Trophoblast cell (in vitro differentiated cells and primary cell): Measurements from ENCODE around the gene NOL6.

Source experiments
- DNase-seq, 2 donors: peaks; one replicate each; pipeline ENCODE4 v3.0.0-alpha.2; 2016
- H2AFZ ChIP-seq: 2 replicates; pipeline ENCODE4 v1.6.1; 2013; ENCODE audit warnings: low read length, moderate library complexity, mild to moderate bottlenecking; ENCODE audit not compliant: insufficient read depth, poor library complexity
- H2AK5ac ChIP-seq: 2 replicates; pipeline ENCODE4 v1.6.1; 2013; ENCODE audit warnings: mild to moderate bottlenecking, low read length
- H2BK120ac ChIP-seq: 2 replicates; pipeline ENCODE4 v1.6.1; 2013; ENCODE audit warnings: low read length, mild to moderate bottlenecking, moderate library complexity; ENCODE audit not compliant: insufficient read depth, poor library complexity
- H2BK12ac ChIP-seq: 2 replicates; pipeline ENCODE4 v1.6.1; 2013; ENCODE audit warnings: mild to moderate bottlenecking, low read length, moderate library complexity
- H2BK5ac ChIP-seq: 2 replicates; pipeline ENCODE4 v1.6.1; 2013; ENCODE audit warnings: low read length, low read depth, moderate library complexity, mild to moderate bottlenecking; ENCODE audit not compliant: poor library complexity
- H3K14ac ChIP-seq: 2 replicates; pipeline ENCODE4 v1.6.1; 2013; ENCODE audit warnings: mild to moderate bottlenecking, low read length
- H3K18ac ChIP-seq: 2 replicates; pipeline ENCODE4 v1.6.1; 2013; ENCODE audit warnings: mild to moderate bottlenecking, low read length
- H3K23ac ChIP-seq: 2 replicates; pipeline ENCODE4 v1.6.1; 2013; ENCODE audit warnings: low read length
- H3K27ac ChIP-seq: 2 replicates; pipeline ENCODE4 v1.5.1; 2013; ENCODE audit warnings: low read depth, mild to moderate bottlenecking, inconsistent platforms, low read length, moderate library complexity
- H3K27me3 ChIP-seq: 2 replicates; pipeline ENCODE4 v1.6.1; 2013; ENCODE audit warnings: inconsistent platforms, mild to moderate bottlenecking, low read length, moderate library complexity; ENCODE audit not compliant: insufficient read depth
- H3K36me3 ChIP-seq, 2 experiments: 1 replicate in 1 of 2; 2 replicates in 1 of 2; pipeline ENCODE4 v1.6.1; 2013; ENCODE audit warnings: low read length in 2 of 2, mild to moderate bottlenecking in 2 of 2, moderate library complexity in 1 of 2; ENCODE audit not compliant: insufficient read depth in 2 of 2, control insufficient read depth in 1 of 2
- H3K4ac ChIP-seq: 2 replicates; pipeline ENCODE4 v1.6.1; 2013; ENCODE audit warnings: low read depth, mild to moderate bottlenecking, low read length, moderate library complexity
- H3K4me1 ChIP-seq, 2 experiments: 1 replicate in 1 of 2; 2 replicates in 1 of 2; pipeline ENCODE4 v1.6.1; 2013; ENCODE audit warnings: low read length in 2 of 2, mild to moderate bottlenecking in 2 of 2, moderate library complexity in 1 of 2; ENCODE audit not compliant: insufficient read depth in 2 of 2, control insufficient read depth in 1 of 2
- H3K4me2 ChIP-seq: 2 replicates; pipeline ENCODE4 v1.6.1; 2013; ENCODE audit warnings: inconsistent platforms, mild to moderate bottlenecking, low read length, moderate library complexity
- H3K4me3 ChIP-seq: 2 replicates; pipeline ENCODE4 v1.5.1; 2013; ENCODE audit warnings: mild to moderate bottlenecking, low read depth, low read length, inconsistent platforms
- H3K79me1 ChIP-seq: one replicate; pipeline ENCODE4 v1.6.1; 2013; ENCODE audit warnings: low read length
- H3K79me2 ChIP-seq: 2 replicates; pipeline ENCODE4 v1.6.1; 2013; ENCODE audit warnings: low read length, mild to moderate bottlenecking; ENCODE audit not compliant: control insufficient read depth, insufficient read depth, poor library complexity
- H3K9ac ChIP-seq: 2 replicates; pipeline ENCODE4 v1.6.1; 2013; ENCODE audit warnings: mild to moderate bottlenecking, low read length
- H3K9me3 ChIP-seq: 2 replicates; pipeline ENCODE4 v1.6.1; 2013; ENCODE audit warnings: low read depth, mild to moderate bottlenecking, control low read depth, inconsistent platforms, low read length; ENCODE audit not compliant: insufficient read depth
- H4K12ac ChIP-seq: 2 replicates; pipeline ENCODE4 v1.6.1; 2013; ENCODE audit warnings: low read depth, mild to moderate bottlenecking, low read length, moderate library complexity
- H4K8ac ChIP-seq: 2 replicates; pipeline ENCODE4 v1.6.1; 2013; ENCODE audit warnings: low read depth, mild to moderate bottlenecking, low read length, moderate library complexity
- H4K91ac ChIP-seq: one replicate; pipeline ENCODE4 v1.6.1; 2013; ENCODE audit warnings: low read depth, mild to moderate bottlenecking, low read length, moderate library complexity
- WGBS: extraction: QIAGEN DNeasy Blood & Tissue Kit; methylation state at CpG from one replicate; pipeline ENCODE4 v1.1.7; 2013; ENCODE audit warnings: missing lambda C conversion rate; ENCODE audit not compliant: insufficient read length, insufficient coverage; ENCODE audit errors: extremely low coverage; 5-methylcytosine and 5-hydroxymethylcytosine counted together

The NOL6 gene

DNA sequence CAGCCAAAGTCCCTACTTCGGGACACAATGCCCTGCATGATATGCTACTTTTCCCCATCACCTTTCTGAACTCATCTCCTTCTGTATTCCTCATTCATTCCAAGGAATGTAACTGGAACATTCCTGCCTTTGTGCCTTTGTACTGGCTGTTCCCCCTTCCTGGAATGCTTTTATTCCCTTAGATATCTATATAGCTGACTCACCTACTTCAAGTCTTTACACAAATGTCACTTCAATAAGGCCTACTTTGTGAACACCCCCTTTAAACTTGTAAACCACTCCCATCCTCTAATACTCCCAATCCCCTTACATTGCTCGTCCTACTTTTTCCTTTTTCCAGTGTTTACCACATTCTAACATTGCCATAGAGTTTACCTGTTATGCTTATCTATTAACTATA, 2.4 kb downstream of the NOL6 start:
- Histone ChIP-seq H2BK12ac (no peak overlapping the region), H3K18ac (no peak overlapping the region)
- WGBS = 100% methylated on average over 1 of the region's 2 CpGs

DNA sequence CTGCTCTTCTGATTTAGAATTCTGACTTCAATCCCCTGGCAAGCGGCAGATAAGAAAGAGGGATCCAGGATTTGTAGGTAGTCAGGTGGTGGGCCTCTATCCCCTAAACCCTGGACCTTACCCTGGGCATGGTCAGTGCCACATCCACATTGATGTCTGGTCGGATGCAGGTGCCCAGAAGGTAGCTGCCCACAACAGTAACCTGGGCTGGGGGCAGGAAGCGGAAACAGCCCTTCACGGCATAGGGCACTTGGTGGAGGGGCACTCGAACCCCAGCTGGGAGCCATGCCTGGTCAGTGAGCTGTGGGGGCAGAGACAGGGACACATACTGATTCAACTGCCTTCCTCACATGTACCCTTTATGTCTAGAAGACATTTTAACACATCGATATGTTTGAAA, 3.8 kb downstream of the NOL6 start:
- H3K4me2 ChIP-seq = no peak overlapping the region
- no peak overlapping the region for H3K27ac ChIP-seq
- DNase-seq = no peak
- no CpG with 5 or more reads among the region's 6 CpGs for WGBS
- no peak overlapping the region for H2BK5ac ChIP-seq
- H4K12ac ChIP-seq = no peak overlapping the region
- H3K4me1 ChIP-seq = peaks cover 6 to 9% of the 10 kb centered on the region in 2 experiments
- no peak overlapping the region for H4K8ac ChIP-seq
- H3K4me3 ChIP-seq = no peak overlapping the region
- peaks cover 59 to 63% of the 10 kb centered on the region in 2 experiments for H3K36me3 ChIP-seq
- no peak overlapping the region for H2BK12ac ChIP-seq
- H3K18ac ChIP-seq = no peak overlapping the region
- no peak overlapping the region for H3K14ac ChIP-seq
- peaks cover 2% of the 10 kb centered on the region for H3K79me1 ChIP-seq
- H2AK5ac ChIP-seq = no peak overlapping the region
- H3K9me3 ChIP-seq = peaks cover 1% of the 10 kb centered on the region
- no peak overlapping the region for H4K91ac ChIP-seq
- no peak overlapping the region for H2BK120ac ChIP-seq
- no peak overlapping the region for H3K23ac ChIP-seq
- no peak overlapping the region for H3K4ac ChIP-seq
- peaks cover 5% of the 10 kb centered on the region for H3K79me2 ChIP-seq
- no peak overlapping the region for H2AFZ ChIP-seq
- no peaks in the 10 kb centered on the region for H3K27me3 ChIP-seq
- no peak overlapping the region for H3K9ac ChIP-seq

More for the DNA sequence above, 2.4 kb downstream of the NOL6 start:
- H3K27me3 ChIP-seq = no peaks in the 10 kb centered on the region
- no peak overlapping the region for H3K4ac ChIP-seq
- H4K8ac ChIP-seq = no peak overlapping the region
- H2BK5ac ChIP-seq = no peak overlapping the region
- H4K12ac ChIP-seq = no peak overlapping the region
- H3K23ac ChIP-seq = no peak overlapping the region
- H3K4me1 ChIP-seq = peaks cover 6 to 9% of the 10 kb centered on the region in 2 experiments
- peaks cover 5% of the 10 kb centered on the region for H3K79me2 ChIP-seq
- no peak overlapping the region for H2AFZ ChIP-seq
- H4K91ac ChIP-seq = no peak overlapping the region
- H3K14ac ChIP-seq = no peak overlapping the region
- no peak overlapping the region for H3K9ac ChIP-seq
- no peak overlapping the region for H3K4me2 ChIP-seq
- H3K36me3 ChIP-seq = peaks cover 44 to 48% of the 10 kb centered on the region in 2 experiments
- H3K79me1 ChIP-seq = peaks cover 2% of the 10 kb centered on the region
- H2BK120ac ChIP-seq = no peak overlapping the region
- no peak overlapping the region for H2AK5ac ChIP-seq
- no peak overlapping the region for H3K27ac ChIP-seq
- no peak overlapping the region for H3K4me3 ChIP-seq
- peaks cover 1% of the 10 kb centered on the region for H3K9me3 ChIP-seq
- no peak for DNase-seq

DNA sequence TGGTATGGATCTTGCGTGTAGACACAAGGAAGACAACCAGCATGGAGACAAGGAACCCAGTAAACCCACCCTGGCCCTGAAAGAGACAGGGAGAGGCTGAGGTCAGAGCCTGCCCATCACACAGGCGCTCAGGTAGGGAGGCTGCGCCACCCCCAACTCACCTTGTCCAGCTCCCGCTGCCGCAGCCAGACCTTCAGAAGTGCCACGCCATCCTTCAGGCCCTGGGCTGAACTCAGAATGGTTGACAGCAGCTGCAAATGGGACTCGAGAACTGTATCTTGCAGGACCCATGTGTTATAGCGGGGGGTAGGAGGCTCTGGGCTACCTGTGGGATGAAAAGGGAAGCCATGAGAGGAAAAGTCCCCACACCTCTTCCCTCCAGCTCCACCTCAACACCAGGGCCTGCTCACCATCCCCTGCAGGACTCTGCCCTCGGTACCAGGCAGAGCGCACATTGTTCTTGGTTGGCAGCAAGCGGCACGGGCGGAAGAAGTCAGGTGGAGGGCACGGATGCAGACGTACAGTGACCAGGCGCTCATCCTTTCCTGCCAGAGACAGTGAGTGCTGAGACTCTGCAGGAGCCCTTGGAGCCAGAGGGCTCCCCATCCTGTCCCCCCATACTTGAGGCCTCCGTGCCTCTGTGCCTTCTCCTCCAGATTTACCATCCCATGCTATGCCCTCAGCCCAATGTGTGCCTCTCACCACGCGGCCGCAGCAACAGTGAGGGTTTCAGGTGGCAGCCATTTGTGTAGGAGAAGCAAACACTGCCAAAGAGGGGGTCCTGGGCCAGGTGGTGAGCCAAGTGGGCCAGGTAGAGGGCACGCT, 4.7 kb downstream of the NOL6 start:
- Histone ChIP-seq H2BK120ac (no peak overlapping the region), H3K27me3 (no peaks in the 10 kb centered on the region), H4K12ac (no peak overlapping the region), H2BK5ac (no peak overlapping the region), H3K79me2 (peaks cover 5% of the 10 kb centered on the region), H3K23ac (no peak overlapping the region), H3K79me1 (peaks cover 2% of the 10 kb centered on the region), H3K4me2 (no peak overlapping the region), H4K8ac (no peak overlapping the region), H3K9me3 (peaks cover 1% of the 10 kb centered on the region), H3K27ac (no peak overlapping the region), H3K18ac (no peak overlapping the region), H2AFZ (no peak overlapping the region), H3K36me3 (peaks cover 66 to 72% of the 10 kb centered on the region in 2 experiments), H2BK12ac (no peak overlapping the region), H3K14ac (no peak overlapping the region), H3K4me3 (no peak overlapping the region), H2AK5ac (no peak overlapping the region), H3K4ac (no peak overlapping the region), H4K91ac (no peak overlapping the region), H3K9ac (no peak overlapping the region), H3K4me1 (peaks cover 6 to 7% of the 10 kb centered on the region in 2 experiments)
- no peak for DNase-seq
- no CpG with 5 or more reads among the region's 21 CpGs for WGBS

DNA sequence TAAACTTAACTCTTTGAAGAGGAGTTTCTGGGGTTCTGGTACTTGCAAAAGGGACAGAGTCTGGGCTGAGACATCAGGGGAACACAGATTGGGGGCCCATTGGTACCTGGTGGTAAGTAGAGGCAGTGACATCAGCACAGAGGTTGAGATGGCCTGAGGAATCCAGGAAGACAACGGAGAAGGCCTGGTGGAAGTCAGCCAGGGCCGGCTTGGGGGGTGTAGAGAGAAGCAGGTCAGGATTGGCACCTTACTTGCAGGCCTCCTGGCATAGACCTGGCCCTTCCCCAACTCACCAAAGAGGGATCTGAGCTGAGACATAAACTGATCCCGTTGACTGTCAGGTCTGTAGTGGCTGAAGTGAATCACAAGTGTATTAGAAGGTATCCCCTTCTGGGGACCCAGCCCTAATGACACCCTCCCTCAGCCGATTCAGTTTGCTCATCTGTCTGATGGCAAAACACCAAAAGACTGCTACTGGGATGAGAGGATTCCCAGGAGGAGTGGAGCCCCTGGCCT, 5.5 kb downstream of the NOL6 start:
- no peak overlapping the region for H2AFZ ChIP-seq
- no peak overlapping the region for H4K8ac ChIP-seq
- H4K12ac ChIP-seq = no peak overlapping the region
- no peak overlapping the region for H3K14ac ChIP-seq
- DNase-seq = no peak
- H2BK120ac ChIP-seq = no peak overlapping the region
- WGBS = no CpG with 5 or more reads among the region's 4 CpGs
- no peak overlapping the region for H3K23ac ChIP-seq
- H3K27me3 ChIP-seq = no peaks in the 10 kb centered on the region
- no peak overlapping the region for H2BK5ac ChIP-seq
- no peak overlapping the region for H2AK5ac ChIP-seq
- H3K18ac ChIP-seq = no peak overlapping the region
- no peak overlapping the region for H2BK12ac ChIP-seq
- peaks cover 2% of the 10 kb centered on the region for H3K79me2 ChIP-seq
- peaks cover 1% of the 10 kb centered on the region for H3K9me3 ChIP-seq
- H3K27ac ChIP-seq = no peak overlapping the region
- no peak overlapping the region for H3K4ac ChIP-seq
- peaks cover 6 to 7% of the 10 kb centered on the region in 2 experiments for H3K4me1 ChIP-seq
- no peaks in the 10 kb centered on the region for H3K79me1 ChIP-seq
- H3K9ac ChIP-seq = no peak overlapping the region
- no peak overlapping the region for H3K4me3 ChIP-seq
- H3K4me2 ChIP-seq = no peak overlapping the region
- no peak overlapping the region for H4K91ac ChIP-seq
- peaks cover 73 to 79% of the 10 kb centered on the region in 2 experiments for H3K36me3 ChIP-seq
